Ascending aorta (tissue), 2 donors: Measurements from ENCODE around the gene MALRD1. TPM values are rescaled to one million over a fixed set of nuclear protein-coding genes. Genes with fewer than 3 reads are reported as not detected.

Experiments used
- DNase-seq, 2 donors: peaks; one replicate each; pipeline ENCODE4 v3.0.0-alpha.2; 2019; ENCODE audit warnings: low spot score in 2 of 2
- H3K27ac ChIP-seq, 2 donors: fragments of 200-600 bp; sonication (generic); one replicate each; pipeline ENCODE4 v1.5.1; 2016 to 2017; ENCODE audit warnings: mild to moderate bottlenecking in 1 of 2
- H3K27me3 ChIP-seq: fragments of 200-600 bp; sonication (generic); one replicate; pipeline ENCODE4 v1.5.1; 2017
- H3K36me3 ChIP-seq, 2 donors: fragments of 200-600 bp; sonication (generic); one replicate each; pipeline ENCODE4 v1.5.1; 2016
- H3K4me1 ChIP-seq, 2 donors: fragments of 200-600 bp; sonication (generic); one replicate each; pipeline ENCODE4 v1.5.1; 2016 to 2017; ENCODE audit warnings: mild to moderate bottlenecking in 1 of 2
- H3K4me3 ChIP-seq, 2 donors: fragments of 200-600 bp; sonication (generic); one replicate each; pipeline ENCODE4 v1.5.1; 2016 to 2017; ENCODE audit warnings: mild to moderate bottlenecking in 1 of 2
- H3K9me3 ChIP-seq, 2 donors: fragments of 200-600 bp; sonication (generic); one replicate each; pipeline ENCODE4 v1.5.1; 2016
- CTCF ChIP-seq, 3 experiments: fragments of 200-600 bp in 2 of 3; fragments of 450-650 bp in 1 of 3; sonication (generic) in 2 of 3; IDR thresholded peaks; one replicate each; pipeline ENCODE4 v1.5.1; 2016 to 2019; ENCODE audit warnings: antibody characterized with exemption in 3 of 3, mild to moderate bottlenecking in 1 of 3, moderate library complexity in 1 of 3
- intact Hi-C: fragments of 100-400 bp; cut with DNase I; formaldehyde crosslinking; loops from one replicate; pipeline ENCODE4 v1.15.1; 2023
- total RNA-seq: library from RNA; depleted of rRNA; stranded (reverse); fragments of >200 nt; gene quantifications from one replicate; pipeline ENCODE4 v1.1.0, GENCODE V29; 2016

MALRD1 gene
- total RNA-seq, 1 donor from 2014 or later = not detected

DNA sequence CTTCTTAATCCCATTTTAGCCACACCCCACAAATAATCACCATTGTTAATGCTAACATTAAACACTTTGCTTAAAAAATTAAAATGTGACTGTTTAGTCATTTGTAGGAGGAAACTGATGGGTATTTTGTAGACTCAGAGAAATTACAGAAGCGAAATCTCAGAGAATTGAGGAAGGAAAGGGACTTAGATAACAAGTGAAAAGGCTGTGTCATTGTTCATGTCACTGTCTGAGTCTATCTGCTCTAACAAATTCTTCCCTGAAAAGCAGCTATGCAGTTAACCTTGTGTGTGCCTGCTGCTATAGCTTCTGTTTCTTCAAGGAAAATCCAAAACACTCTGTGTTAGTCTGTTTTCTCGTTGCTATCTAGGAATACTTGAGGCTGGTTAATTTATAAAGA lies 726.7 kb downstream of the MALRD1 start:
- intact Hi-C loops = no loop called here
- no peak overlapping the region for H3K27ac ChIP-seq
- no peaks in the 10 kb centered on the region for H3K27me3 ChIP-seq
- no peaks in the 10 kb centered on the region for H3K36me3 ChIP-seq
- no peak for DNase-seq
- no peak for TF ChIP-seq CTCF (IDR thresholded peaks at IDR 0.05)
- H3K4me3 ChIP-seq = no peak overlapping the region
- H3K9me3 ChIP-seq = no peaks in the 10 kb centered on the region
- no peaks in the 10 kb centered on the region for H3K4me1 ChIP-seq

DNA sequence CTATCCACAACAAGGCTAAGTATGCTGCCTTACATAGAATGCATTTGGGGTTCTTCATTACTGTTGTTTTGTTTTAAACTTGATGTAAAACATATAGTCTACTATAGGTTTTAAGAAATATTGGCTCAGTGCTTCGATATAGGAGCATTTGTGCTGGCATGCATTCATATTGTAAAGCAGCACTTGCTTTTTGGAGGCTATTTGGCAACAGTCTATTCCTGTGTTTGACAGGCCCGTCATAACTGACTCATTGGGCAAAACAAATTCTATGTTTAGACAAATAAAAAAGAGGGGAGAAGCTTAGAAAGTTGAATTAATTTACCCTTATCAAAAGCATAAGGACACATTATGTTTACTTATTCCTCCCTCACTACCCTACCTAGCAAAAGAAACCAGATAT lies 729.2 kb downstream of the MALRD1 start:
- no peak overlapping the region for H3K27ac ChIP-seq
- no peaks in the 10 kb centered on the region for H3K9me3 ChIP-seq
- H3K4me3 ChIP-seq = no peak overlapping the region
- no peaks in the 10 kb centered on the region for H3K36me3 ChIP-seq
- TF ChIP-seq CTCF (IDR thresholded peaks at IDR 0.05) = no peak
- H3K27me3 ChIP-seq = no peaks in the 10 kb centered on the region
- intact Hi-C loops = no loop called here
- DNase-seq = no peak
- no peaks in the 10 kb centered on the region for H3K4me1 ChIP-seq

GRCh38 chr10:19778996-19779395 lies 730.4 kb downstream of the MALRD1 start:
- Histone ChIP-seq H3K9me3 (no peaks in the 10 kb centered on the region), H3K36me3 (no peaks in the 10 kb centered on the region), H3K4me3 (no peak overlapping the region), H3K27me3 (no peaks in the 10 kb centered on the region), H3K27ac (no peak overlapping the region), H3K4me1 (no peaks in the 10 kb centered on the region)
- TF ChIP-seq CTCF (IDR thresholded peaks at IDR 0.05) = no peak
- no peak for DNase-seq
- intact Hi-C loops = no loop called here

DNA sequence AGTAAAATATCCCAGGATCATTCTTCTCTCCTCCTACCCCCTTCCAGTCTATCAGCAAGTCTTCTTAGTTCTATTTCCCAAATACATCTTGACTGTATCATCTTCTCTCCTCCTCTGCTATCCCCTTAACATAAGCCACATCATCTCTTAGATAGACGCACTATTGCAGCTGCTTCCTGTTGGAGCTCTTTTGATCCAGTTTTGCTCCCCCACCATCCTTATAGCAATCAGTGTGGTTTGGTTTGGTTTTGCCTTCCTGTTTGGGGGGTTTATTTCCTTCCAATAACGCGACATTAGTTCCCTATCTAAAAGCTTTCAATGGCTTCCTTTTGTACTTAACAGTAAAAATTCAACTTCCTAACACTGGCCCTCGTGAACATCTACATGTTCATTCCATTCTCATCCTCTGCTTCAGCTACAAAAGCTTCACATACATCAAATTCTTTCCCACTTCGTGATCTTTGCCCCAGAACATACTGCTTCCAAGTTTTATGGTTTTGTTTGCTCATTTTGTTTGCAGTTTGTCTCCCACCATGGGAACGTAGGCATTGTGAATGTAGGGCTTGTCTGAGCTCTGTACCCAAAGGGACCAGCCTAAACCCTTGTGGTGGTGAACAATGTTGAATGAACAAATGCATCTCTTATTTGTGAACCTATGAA lies 734.0 kb downstream of the MALRD1 start:
- no peak for TF ChIP-seq CTCF (IDR thresholded peaks at IDR 0.05)
- intact Hi-C loops = no loop called here
- Histone ChIP-seq H3K27ac (no peak overlapping the region), H3K36me3 (no peaks in the 10 kb centered on the region), H3K4me3 (no peak overlapping the region), H3K9me3 (no peaks in the 10 kb centered on the region), H3K4me1 (no peaks in the 10 kb centered on the region), H3K27me3 (no peaks in the 10 kb centered on the region)
- no peak for DNase-seq

- Histone ChIP-seq H3K27ac (no peak overlapping the region), H3K36me3 (no peaks in the 10 kb centered on the region), H3K27me3 (no peaks in the 10 kb centered on the region), H3K9me3 (no peaks in the 10 kb centered on the region), H3K4me1 (no peaks in the 10 kb centered on the region), H3K4me3 (no peak overlapping the region)
- no peak for DNase-seq
- TF ChIP-seq CTCF (IDR thresholded peaks at IDR 0.05) = no peak
- intact Hi-C loops = no loop called here
Measured at GRCh38 chr10:19783721-19784120, 735.1 kb downstream of the MALRD1 start.
